ENCODE measurements around the gene CFAP69. TPM values are rescaled to one million over a fixed set of nuclear protein-coding genes. Genes with fewer than 3 reads are reported as not detected.

Gene CFAP69
- total RNA-seq, 1 donor from 2014 or later = 0.86 TPM

DNA sequence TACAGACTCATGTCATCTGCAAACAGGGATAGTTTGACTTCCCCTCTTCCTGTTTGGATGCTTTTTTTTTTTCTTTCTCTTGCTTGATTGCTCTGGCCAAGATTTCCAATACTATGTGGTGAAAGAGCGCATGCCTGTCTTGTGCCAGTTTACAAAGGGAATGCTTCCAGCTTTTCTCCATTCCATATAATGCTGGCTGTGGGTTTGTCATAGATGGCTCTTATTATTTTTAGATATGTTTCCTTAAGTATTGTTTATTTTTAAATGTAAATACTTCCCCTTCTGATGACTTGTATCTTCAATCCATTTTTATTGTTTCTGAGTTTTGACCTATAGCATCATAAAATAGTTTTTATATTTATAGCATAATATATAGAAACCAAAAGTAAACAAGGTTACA, 58.3 kb downstream of the CFAP69 start:
- Mint-ChIP-seq H3K4me1 (ENCODE audit: unreplicated experiment) (no peaks in the 10 kb centered on the region), H3K27ac (ENCODE audit: unreplicated experiment) (no peak overlapping the region), H3K36me3 (ENCODE audit: unreplicated experiment) (no peaks in the 10 kb centered on the region), H3K9me3 (ENCODE audit: unreplicated experiment) (no peaks in the 10 kb centered on the region), H3K4me3 (ENCODE audit: unreplicated experiment) (no peak overlapping the region), H3K27me3 (ENCODE audit: unreplicated experiment) (peaks cover 34% of the 10 kb centered on the region)
- DNase-seq (ENCODE audit: extremely low spot score, unreplicated experiment) = no peak
- TF ChIP-seq, protein P1, sequence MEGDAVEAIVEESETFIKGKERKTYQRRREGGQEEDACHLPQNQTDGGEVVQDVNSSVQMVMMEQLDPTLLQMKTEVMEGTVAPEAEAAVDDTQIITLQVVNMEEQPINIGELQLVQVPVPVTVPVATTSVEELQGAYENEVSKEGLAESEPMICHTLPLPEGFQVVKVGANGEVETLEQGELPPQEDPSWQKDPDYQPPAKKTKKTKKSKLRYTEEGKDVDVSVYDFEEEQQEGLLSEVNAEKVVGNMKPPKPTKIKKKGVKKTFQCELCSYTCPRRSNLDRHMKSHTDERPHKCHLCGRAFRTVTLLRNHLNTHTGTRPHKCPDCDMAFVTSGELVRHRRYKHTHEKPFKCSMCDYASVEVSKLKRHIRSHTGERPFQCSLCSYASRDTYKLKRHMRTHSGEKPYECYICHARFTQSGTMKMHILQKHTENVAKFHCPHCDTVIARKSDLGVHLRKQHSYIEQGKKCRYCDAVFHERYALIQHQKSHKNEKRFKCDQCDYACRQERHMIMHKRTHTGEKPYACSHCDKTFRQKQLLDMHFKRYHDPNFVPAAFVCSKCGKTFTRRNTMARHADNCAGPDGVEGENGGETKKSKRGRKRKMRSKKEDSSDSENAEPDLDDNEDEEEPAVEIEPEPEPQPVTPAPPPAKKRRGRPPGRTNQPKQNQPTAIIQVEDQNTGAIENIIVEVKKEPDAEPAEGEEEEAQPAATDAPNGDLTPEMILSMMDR (IDR thresholded peaks at IDR 0.05) = no peak

DNA sequence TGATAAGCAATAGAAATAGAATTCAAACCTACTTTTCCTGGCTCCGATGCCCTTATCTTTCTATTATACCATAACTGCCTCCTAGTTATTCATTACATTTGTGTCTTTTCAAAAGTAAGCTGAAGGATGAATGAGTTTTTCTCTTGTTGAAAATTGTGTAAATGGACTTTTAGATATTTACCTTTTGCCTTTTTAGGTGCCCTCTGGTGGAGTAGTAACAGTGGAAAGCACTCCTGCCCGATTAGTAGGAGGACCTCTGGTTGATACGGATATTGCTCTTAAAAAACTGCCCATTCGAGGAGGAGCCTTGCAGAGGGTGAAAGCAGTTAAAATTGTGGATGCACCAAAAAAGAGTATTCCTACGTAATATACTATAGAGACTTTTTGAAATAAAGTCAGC, 64.9 kb downstream of the CFAP69 start:
- H3K4me3 Mint-ChIP-seq (ENCODE audit: unreplicated experiment) = no peak overlapping the region
- DNase-seq (ENCODE audit: extremely low spot score, unreplicated experiment) = no peak
- H3K27ac Mint-ChIP-seq (ENCODE audit: unreplicated experiment) = no peak overlapping the region
- no peaks in the 10 kb centered on the region for H3K9me3 Mint-ChIP-seq (ENCODE audit: unreplicated experiment)
- H3K36me3 Mint-ChIP-seq (ENCODE audit: unreplicated experiment) = no peaks in the 10 kb centered on the region
- H3K4me1 Mint-ChIP-seq (ENCODE audit: unreplicated experiment) = no peaks in the 10 kb centered on the region
- TF ChIP-seq, protein P1 (IDR thresholded peaks at IDR 0.05) = no peak
- H3K27me3 Mint-ChIP-seq (ENCODE audit: unreplicated experiment) = peaks cover 41% of the 10 kb centered on the region

GRCh38 chr7:90311175-90311574, 66.2 kb downstream of the CFAP69 start:
- Mint-ChIP-seq H3K36me3 (ENCODE audit: unreplicated experiment) (no peaks in the 10 kb centered on the region), H3K4me3 (ENCODE audit: unreplicated experiment) (no peak overlapping the region), H3K4me1 (ENCODE audit: unreplicated experiment) (no peaks in the 10 kb centered on the region), H3K27me3 (ENCODE audit: unreplicated experiment) (peaks cover 46% of the 10 kb centered on the region), H3K9me3 (ENCODE audit: unreplicated experiment) (no peaks in the 10 kb centered on the region), H3K27ac (ENCODE audit: unreplicated experiment) (no peak overlapping the region)
- TF ChIP-seq, protein P1 (IDR thresholded peaks at IDR 0.05) = no peak
- DNase-seq (ENCODE audit: extremely low spot score, unreplicated experiment) = no peak

- TF ChIP-seq, protein P1 (IDR thresholded peaks at IDR 0.05) = peak; percentile 42
- H3K4me3 Mint-ChIP-seq (ENCODE audit: unreplicated experiment) = no peak overlapping the region
Measured at GRCh38 chr7:90312745-90313144, 67.8 kb downstream of the CFAP69 start.

GRCh38 chr7:90313907-90314306, 68.9 kb downstream of the CFAP69 start:
- Mint-ChIP-seq H3K4me1 (ENCODE audit: unreplicated experiment) (no peaks in the 10 kb centered on the region), H3K4me3 (ENCODE audit: unreplicated experiment) (no peak overlapping the region), H3K9me3 (ENCODE audit: unreplicated experiment) (no peaks in the 10 kb centered on the region), H3K27ac (ENCODE audit: unreplicated experiment) (no peak overlapping the region), H3K27me3 (ENCODE audit: unreplicated experiment) (peaks cover 55% of the 10 kb centered on the region), H3K36me3 (ENCODE audit: unreplicated experiment) (no peaks in the 10 kb centered on the region)
- no peak for DNase-seq (ENCODE audit: extremely low spot score, unreplicated experiment)
- TF ChIP-seq, protein P1 (IDR thresholded peaks at IDR 0.05) = no peak

More at GRCh38 chr7:90312745-90313144, 67.8 kb downstream of the CFAP69 start:
- Mint-ChIP-seq H3K27me3 (ENCODE audit: unreplicated experiment) (peaks cover 54% of the 10 kb centered on the region), H3K36me3 (ENCODE audit: unreplicated experiment) (no peaks in the 10 kb centered on the region), H3K4me1 (ENCODE audit: unreplicated experiment) (no peaks in the 10 kb centered on the region), H3K27ac (ENCODE audit: unreplicated experiment) (no peak overlapping the region), H3K9me3 (ENCODE audit: unreplicated experiment) (no peaks in the 10 kb centered on the region)
- no peak for DNase-seq (ENCODE audit: extremely low spot score, unreplicated experiment)
